CD8-positive, alpha-beta memory T cell (primary cell): ENCODE measurements around the gene RASL12. TPM values are rescaled to one million over a fixed set of nuclear protein-coding genes. Genes with fewer than 3 reads are reported as not detected.

Experiments
- CTCF ChIA-PET: fragments of 350-600 bp; sonication (Branson Sonifier 250); formaldehyde crosslinking; loops from one replicate; lab custom pipeline; 2021; ENCODE audit warnings: antibody characterized with exemption; lab: Charles Lee
- POLR2A ChIA-PET: fragments of 350-600 bp; sonication (Branson Sonifier 250); formaldehyde crosslinking; loops from one replicate; lab custom pipeline; 2021; ENCODE audit warnings: antibody characterized with exemption; lab: Charles Lee
- DNase-seq, 5 donors: peaks; one replicate each; pipeline versions ENCODE4 v3.0.0 to v3.0.0-alpha.2; 2020 to 2022; ENCODE audit warnings: mixed read lengths in 1 of 5
- H3K27ac ChIP-seq: one replicate; pipeline ENCODE4 v1.7.0; 2013; ENCODE audit warnings: low read depth, mild to moderate bottlenecking, low read length, moderate library complexity
- H3K27me3 ChIP-seq: 2 replicates; pipeline ENCODE4 v1.7.0; 2013; ENCODE audit warnings: low read length, mild to moderate bottlenecking; ENCODE audit not compliant: insufficient read depth, poor library complexity, severe bottlenecking
- H3K36me3 ChIP-seq: 2 replicates; pipeline ENCODE4 v1.7.0; 2013; ENCODE audit warnings: mild to moderate bottlenecking, low read length, moderate library complexity; ENCODE audit not compliant: insufficient read depth
- H3K4me1 ChIP-seq: 2 replicates; pipeline ENCODE4 v1.7.0; 2013; ENCODE audit warnings: mild to moderate bottlenecking, low read length, moderate library complexity; ENCODE audit not compliant: insufficient read depth
- H3K4me3 ChIP-seq: 2 replicates; pipeline ENCODE4 v1.7.0; 2013; ENCODE audit warnings: mild to moderate bottlenecking, low read length
- H3K9me3 ChIP-seq: 2 replicates; pipeline ENCODE4 v1.7.0; 2013; ENCODE audit warnings: mild to moderate bottlenecking, low read length
- H3K27ac Mint-ChIP-seq, 8 donors: one replicate each; pipeline ENCODE4 v1.8.0; 2020 to 2021; ENCODE audit warnings: mixed read lengths in 8 of 8, mild to moderate bottlenecking in 6 of 8, inconsistent platforms in 3 of 8, moderate library complexity in 3 of 8
- H3K27me3 Mint-ChIP-seq, 2 donors: one replicate each; pipeline ENCODE4 v1.8.0; 2020 to 2021; ENCODE audit warnings: mixed read lengths in 2 of 2, mild to moderate bottlenecking in 1 of 2, moderate library complexity in 1 of 2
- H3K36me3 Mint-ChIP-seq, 3 donors: one replicate each; pipeline ENCODE4 v1.8.0; 2020 to 2021; ENCODE audit warnings: mixed read lengths in 3 of 3, inconsistent platforms in 1 of 3, mild to moderate bottlenecking in 1 of 3
- H3K4me1 Mint-ChIP-seq, 3 donors: one replicate each; pipeline ENCODE4 v1.8.0; 2020 to 2021; ENCODE audit warnings: mixed read lengths in 3 of 3, inconsistent platforms in 1 of 3, mild to moderate bottlenecking in 1 of 3
- H3K4me3 Mint-ChIP-seq, 7 donors: one replicate each; pipeline ENCODE4 v1.8.0; 2020 to 2021; ENCODE audit warnings: mixed read lengths in 7 of 7, mild to moderate bottlenecking in 6 of 7, moderate library complexity in 4 of 7, inconsistent platforms in 2 of 7
- H3K9me3 Mint-ChIP-seq, 5 donors: one replicate each; pipeline ENCODE4 v1.8.0; 2020 to 2022; ENCODE audit warnings: mixed read lengths in 5 of 5, mild to moderate bottlenecking in 3 of 5, moderate library complexity in 2 of 5, inconsistent platforms in 1 of 5
- polyA plus RNA-seq: library from polyadenylated mRNA; unstranded; fragments of 300-500 nt; fragmentation: Illumina TruSeq; gene quantifications from one replicate; pipeline ENCODE4 v1.2.3, GENCODE V29; 2021
- total RNA-seq, 2 experiments: library from RNA; stranded (reverse); gene quantifications; one replicate each; pipeline ENCODE4 v1.2.3, GENCODE V29; 2021

The RASL12 gene
- total and polyA plus RNA-seq, 3 experiments from 2014 or later: not detected

- Mint-ChIP-seq H3K4me1 (peaks cover 9 to 10% (median 10%) of the 10 kb centered on the region in 3 donors), H3K27me3 (peaks cover 37 to 60% of the 10 kb centered on the region in 2 donors), H3K36me3 (no peaks in the 10 kb centered on the region), H3K9me3 (no peaks in the 10 kb centered on the region), H3K4me3 (no peak overlapping the region), H3K27ac (no peak overlapping the region)
- Histone ChIP-seq H3K4me3 (no peak overlapping the region), H3K36me3 (no peaks in the 10 kb centered on the region), H3K27me3 (peaks cover 18% of the 10 kb centered on the region), H3K4me1 (peaks cover 13% of the 10 kb centered on the region), H3K9me3 (no peaks in the 10 kb centered on the region), H3K27ac (no peak overlapping the region)
- ChIA-PET CTCF (no interaction called here), POLR2A (no interaction called here)
- DNase-seq: no peak
These were observed 15.5 kb upstream of the RASL12 start for GRCh38 chr15:65083262-65083701.

DNA sequence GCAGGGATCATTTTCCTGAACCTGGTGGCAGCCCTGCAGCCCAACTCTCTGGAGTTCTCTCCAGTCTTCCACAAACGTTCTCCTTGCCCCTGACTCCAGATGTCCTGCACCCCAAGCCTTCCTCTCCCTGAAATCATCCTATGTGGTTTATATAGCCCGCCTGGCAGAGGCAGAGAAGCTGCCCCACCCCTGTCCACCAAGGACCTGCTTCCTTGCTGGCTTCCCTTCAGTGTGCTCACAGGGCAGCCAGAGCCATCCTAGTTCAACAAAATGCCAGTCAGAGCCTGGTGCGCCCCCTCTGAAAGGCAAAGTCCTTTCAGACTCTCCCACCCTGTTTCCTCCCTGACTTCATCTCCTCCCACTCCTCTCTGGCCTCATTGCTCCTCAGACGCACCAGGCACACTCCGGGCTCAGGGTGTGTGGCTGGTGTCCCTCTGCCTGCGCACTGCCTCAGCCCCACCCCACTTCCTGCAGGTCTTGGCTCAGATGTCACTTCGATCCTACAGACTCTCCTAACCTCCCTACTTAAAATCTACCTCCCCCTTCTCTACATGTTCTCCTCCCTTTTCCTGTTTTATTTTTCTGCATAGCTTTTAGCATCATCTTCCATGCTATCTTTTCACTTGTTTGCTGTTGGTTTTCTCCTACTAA is 14.6 kb upstream of the RASL12 start:
- Mint-ChIP-seq H3K9me3 (no peaks in the 10 kb centered on the region), H3K4me1 (peaks cover 10 to 16% (median 13%) of the 10 kb centered on the region in 3 donors), H3K27me3 (peaks cover 44 to 68% of the 10 kb centered on the region in 2 donors), H3K4me3 (peak overlapping the region in 1 of 7 donors; percentile 25), H3K27ac (peak overlapping the region in 4 of 8 donors; percentile 17 to 62 (median 36)), H3K36me3 (no peaks in the 10 kb centered on the region)
- peaks cover 18% of the 10 kb centered on the region for H3K27me3 ChIP-seq
- H3K9me3 ChIP-seq: no peaks in the 10 kb centered on the region
- H3K27ac ChIP-seq: no peak overlapping the region
- H3K4me1 ChIP-seq: peaks cover 13% of the 10 kb centered on the region
- no peaks in the 10 kb centered on the region for H3K36me3 ChIP-seq
- H3K4me3 ChIP-seq: no peak overlapping the region
- DNase-seq: peak in 1 of 5 donors; percentile 7
- ChIA-PET POLR2A (no interaction called here), CTCF (interaction anchor here (1.3 kb wide), 1 partner anchor 13 kb away, joined by 4 read pairs; no protein-coding TSS in a partner anchor)

GRCh38 chr15:65081758-65082157 is 14.0 kb upstream of the RASL12 start:
- H3K4me1 ChIP-seq: peaks cover 13% of the 10 kb centered on the region
- Mint-ChIP-seq H3K27me3 (peaks cover 44 to 68% of the 10 kb centered on the region in 2 donors), H3K9me3 (no peaks in the 10 kb centered on the region), H3K4me3 (no peak overlapping the region), H3K36me3 (no peaks in the 10 kb centered on the region), H3K4me1 (peaks cover 10 to 16% (median 13%) of the 10 kb centered on the region in 3 donors), H3K27ac (no peak overlapping the region)
- ChIA-PET POLR2A (no interaction called here), CTCF (interaction anchor here (1.3 kb wide), 1 partner anchor 13 kb away, joined by 4 read pairs; no protein-coding TSS in a partner anchor)
- H3K36me3 ChIP-seq: no peaks in the 10 kb centered on the region
- H3K4me3 ChIP-seq: no peak overlapping the region
- no peak overlapping the region for H3K27ac ChIP-seq
- no peak for DNase-seq
- H3K9me3 ChIP-seq: no peaks in the 10 kb centered on the region
- peaks cover 18% of the 10 kb centered on the region for H3K27me3 ChIP-seq

GRCh38 chr15:65081270-65081669 is 13.5 kb upstream of the RASL12 start:
- POLR2A ChIA-PET: no interaction called here
- Histone ChIP-seq H3K27ac (no peak overlapping the region), H3K9me3 (no peaks in the 10 kb centered on the region), H3K36me3 (no peaks in the 10 kb centered on the region), H3K27me3 (peaks cover 18% of the 10 kb centered on the region), H3K4me3 (no peak overlapping the region), H3K4me1 (peaks cover 13% of the 10 kb centered on the region)
- CTCF ChIA-PET: interaction anchor here (1.3 kb wide), 1 partner anchor 12 kb away, joined by 4 read pairs; no protein-coding TSS in a partner anchor
- no peaks in the 10 kb centered on the region for H3K9me3 Mint-ChIP-seq
- H3K36me3 Mint-ChIP-seq: peaks cover 0 to 2% (median 0%) of the 10 kb centered on the region in 3 donors
- no peak for DNase-seq
- H3K27me3 Mint-ChIP-seq: peaks cover 45 to 71% of the 10 kb centered on the region in 2 donors
- no peak overlapping the region for H3K4me3 Mint-ChIP-seq
- H3K4me1 Mint-ChIP-seq: peaks cover 13 to 16% (median 13%) of the 10 kb centered on the region in 3 donors
- H3K27ac Mint-ChIP-seq: no peak overlapping the region

- Histone ChIP-seq H3K36me3 (no peaks in the 10 kb centered on the region), H3K9me3 (no peaks in the 10 kb centered on the region), H3K27me3 (peaks cover 18% of the 10 kb centered on the region), H3K4me3 (no peak overlapping the region), H3K4me1 (peaks cover 13% of the 10 kb centered on the region), H3K27ac (no peak overlapping the region)
- ChIA-PET POLR2A (no interaction called here), CTCF (interaction anchor here (1.3 kb wide), 1 partner anchor 17 kb away, joined by 5 read pairs; no protein-coding TSS in a partner anchor)
- Mint-ChIP-seq H3K4me3 (peak overlapping the region in 1 of 7 donors; percentile 18), H3K36me3 (peaks cover 0 to 5% (median 0%) of the 10 kb centered on the region in 3 donors), H3K27me3 (peaks cover 43 to 62% of the 10 kb centered on the region in 2 donors), H3K27ac (no peak overlapping the region), H3K9me3 (no peaks in the 10 kb centered on the region), H3K4me1 (peaks cover 13 to 16% (median 15%) of the 10 kb centered on the region in 3 donors)
- no peak for DNase-seq
These were observed 11.8 kb upstream of the RASL12 start for GRCh38 chr15:65079580-65079979.

- H3K27ac ChIP-seq: no peak overlapping the region
- peaks cover 13% of the 10 kb centered on the region for H3K4me1 ChIP-seq
- no peaks in the 10 kb centered on the region for H3K9me3 ChIP-seq
- DNase-seq: peak; percentile 19 to 56 (median 25)
- H3K4me3 ChIP-seq: no peak overlapping the region
- peaks cover 0 to 5% (median 0%) of the 10 kb centered on the region in 3 donors for H3K36me3 Mint-ChIP-seq
- no peaks in the 10 kb centered on the region for H3K36me3 ChIP-seq
- ChIA-PET POLR2A (no interaction called here), CTCF (interaction anchor here (0.9 to 3.0 kb wide), 5 partner anchors 9 to 350 kb away, joined by 5 to 9 read pairs (median 5); no protein-coding TSS in a partner anchor)
- no peaks in the 10 kb centered on the region for H3K9me3 Mint-ChIP-seq
- H3K4me1 Mint-ChIP-seq: peaks cover 13 to 16% (median 14%) of the 10 kb centered on the region in 3 donors
- H3K27me3 Mint-ChIP-seq: peaks cover 37 to 51% of the 10 kb centered on the region in 2 donors
- peak overlapping the region in 1 of 8 donors; percentile 27 for H3K27ac Mint-ChIP-seq
- peak overlapping the region in 3 of 7 donors; percentile 34 to 43 (median 37) for H3K4me3 Mint-ChIP-seq
- H3K27me3 ChIP-seq: peaks cover 10% of the 10 kb centered on the region
These were observed 10.2 kb upstream of the RASL12 start for GRCh38 chr15:65077981-65078352.

DNA sequence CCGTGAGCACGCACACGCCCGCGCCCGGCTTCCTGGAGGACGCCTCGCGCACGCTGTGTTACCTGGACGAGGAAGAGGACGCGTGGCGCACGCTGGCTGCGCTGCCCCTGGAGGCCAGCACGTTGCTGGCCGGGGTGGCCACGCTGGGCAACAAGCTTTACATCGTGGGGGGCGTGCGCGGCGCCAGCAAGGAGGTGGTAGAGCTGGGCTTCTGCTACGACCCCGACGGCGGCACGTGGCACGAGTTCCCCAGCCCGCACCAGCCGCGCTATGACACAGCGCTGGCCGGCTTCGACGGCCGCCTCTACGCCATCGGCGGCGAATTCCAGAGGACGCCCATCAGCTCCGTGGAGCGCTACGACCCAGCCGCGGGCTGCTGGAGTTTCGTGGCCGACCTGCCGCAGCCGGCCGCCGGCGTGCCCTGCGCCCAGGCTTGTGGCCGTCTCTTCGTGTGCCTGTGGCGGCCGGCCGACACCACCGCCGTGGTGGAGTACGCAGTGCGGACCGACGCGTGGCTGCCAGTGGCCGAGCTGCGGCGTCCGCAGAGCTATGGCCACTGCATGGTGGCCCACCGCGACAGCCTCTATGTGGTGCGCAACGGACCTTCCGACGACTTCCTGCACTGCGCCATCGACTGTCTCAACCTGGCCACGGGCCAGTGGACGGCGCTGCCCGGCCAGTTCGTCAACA is 9.6 kb upstream of the RASL12 start:
- CTCF ChIA-PET: interaction anchor here (0.9 to 3.0 kb wide), 4 partner anchors 10 to 349 kb away, joined by 5 to 9 read pairs (median 7); no protein-coding TSS in a partner anchor
- peaks cover 0 to 5% (median 0%) of the 10 kb centered on the region in 3 donors for H3K36me3 Mint-ChIP-seq

More for the DNA sequence above, 9.6 kb upstream of the RASL12 start:
- Histone ChIP-seq H3K36me3 (no peaks in the 10 kb centered on the region), H3K4me1 (peaks cover 8% of the 10 kb centered on the region), H3K4me3 (no peak overlapping the region), H3K27ac (no peak overlapping the region), H3K27me3 (peaks cover 10% of the 10 kb centered on the region), H3K9me3 (no peaks in the 10 kb centered on the region)
- Mint-ChIP-seq H3K27ac (no peak overlapping the region), H3K4me1 (peaks cover 8 to 11% (median 8%) of the 10 kb centered on the region in 3 donors), H3K4me3 (peak overlapping the region in 3 of 7 donors; percentile 34 to 43 (median 37)), H3K27me3 (peaks cover 32 to 46% of the 10 kb centered on the region in 2 donors), H3K9me3 (no peaks in the 10 kb centered on the region)
- POLR2A ChIA-PET: no interaction called here
- no peak for DNase-seq
